Stimulated activated CD8-positive, alpha-beta memory T cell treated with anti-CD3 and anti-CD28 coated beads, Interleukin-2, amount 100 ng/mL, for 1 hour (primary cell): ENCODE data around the gene NDUFA6.
A peak's percentile ranks its signal among the peaks of the same experiment; 100 is the strongest.

ENCODE experiments used
- DNase-seq, 2 donors: peaks; one replicate each; pipeline ENCODE4 v3.0.0-alpha.2; 2020; ENCODE audit warnings: low read depth in 2 of 2

NDUFA6 gene

DNA sequence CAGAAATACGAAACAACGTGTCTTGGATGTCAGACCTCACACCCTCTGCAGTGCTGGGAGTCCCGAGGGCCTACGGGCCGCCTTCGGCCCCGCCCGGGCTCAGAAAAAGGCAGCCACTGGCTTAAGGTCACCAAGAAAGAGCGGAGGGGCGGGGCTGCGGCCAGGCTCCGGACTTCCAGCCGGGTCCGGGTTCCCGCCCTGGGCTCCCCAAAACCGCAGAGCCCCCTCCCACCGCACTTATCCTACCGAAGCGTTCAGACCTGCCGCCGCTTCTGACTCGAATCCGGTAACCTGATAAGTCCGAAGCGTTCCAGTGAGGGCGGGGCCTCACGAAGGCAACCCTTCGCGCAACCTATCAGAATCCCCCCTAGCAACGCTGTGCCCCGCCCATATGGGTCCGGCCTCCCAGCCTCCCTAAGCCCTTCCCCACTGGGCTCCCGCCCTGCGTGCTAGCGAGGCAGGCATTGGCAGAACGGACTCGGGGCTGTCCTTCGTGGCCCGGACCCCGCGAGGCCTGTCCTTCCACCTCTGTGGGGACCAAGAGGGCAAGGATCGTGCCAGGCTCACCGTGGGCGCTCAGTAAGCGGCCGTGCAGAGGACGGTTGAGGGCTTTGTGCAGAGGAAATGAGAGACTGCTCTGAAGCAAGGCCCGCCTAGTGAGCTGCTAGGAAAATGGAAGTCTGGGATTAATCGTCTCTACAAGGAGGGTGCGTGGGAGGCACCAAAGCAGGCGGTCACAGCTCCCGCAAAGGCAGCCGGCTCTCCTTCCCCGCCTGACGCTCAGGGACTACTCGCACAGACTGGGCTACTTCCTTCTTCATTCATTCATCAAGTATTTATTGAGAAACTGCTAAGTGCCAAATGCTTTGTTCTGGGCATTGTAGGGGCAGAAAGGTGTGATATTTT is 19.8 kb downstream of the NDUFA6 start, which contains the start of gene NAGA:
Gene NAGA (minus strand): TSS at position 296 of the 906 bp plus-strand sequence. CDS start 515 bp downstream, outside the sequence.
- peak; percentile 69 to 83 for DNase-seq

DNA sequence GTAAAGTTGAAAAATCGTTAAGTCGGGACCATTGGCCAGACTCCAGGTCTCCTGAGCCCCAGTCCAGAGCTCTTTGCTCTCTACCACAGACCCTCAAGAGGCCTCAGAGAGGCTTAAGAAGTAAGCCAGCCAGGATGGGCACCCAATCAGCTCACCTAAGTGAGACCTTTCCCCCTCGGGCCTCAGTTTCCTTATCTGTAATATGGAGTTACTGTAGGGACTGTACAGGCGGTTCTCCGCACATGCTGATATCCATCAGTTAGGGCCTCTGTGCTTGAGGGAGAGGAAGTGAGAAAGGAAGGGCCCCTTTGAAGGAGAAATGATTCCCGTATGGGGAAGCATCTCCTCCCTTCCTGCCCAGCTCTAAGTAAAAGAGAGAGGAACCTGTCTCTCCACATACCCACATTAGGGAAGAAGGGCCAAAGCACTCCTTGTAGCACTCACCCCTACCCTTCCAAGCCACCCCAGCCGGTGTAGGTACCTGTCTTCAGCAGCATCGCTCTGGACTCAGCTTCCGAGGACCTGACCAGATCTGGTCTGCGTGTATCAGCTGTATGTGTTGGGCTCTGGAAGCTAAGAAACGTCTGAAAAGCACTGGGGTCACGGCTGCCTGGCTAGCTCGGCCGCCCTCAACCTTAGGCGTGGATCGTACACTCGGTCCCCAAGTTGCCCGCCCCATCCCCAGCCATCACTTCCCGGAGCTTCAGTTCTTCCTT is 20.6 kb downstream of the NDUFA6 start:
- DNase-seq, result no peak

DNA sequence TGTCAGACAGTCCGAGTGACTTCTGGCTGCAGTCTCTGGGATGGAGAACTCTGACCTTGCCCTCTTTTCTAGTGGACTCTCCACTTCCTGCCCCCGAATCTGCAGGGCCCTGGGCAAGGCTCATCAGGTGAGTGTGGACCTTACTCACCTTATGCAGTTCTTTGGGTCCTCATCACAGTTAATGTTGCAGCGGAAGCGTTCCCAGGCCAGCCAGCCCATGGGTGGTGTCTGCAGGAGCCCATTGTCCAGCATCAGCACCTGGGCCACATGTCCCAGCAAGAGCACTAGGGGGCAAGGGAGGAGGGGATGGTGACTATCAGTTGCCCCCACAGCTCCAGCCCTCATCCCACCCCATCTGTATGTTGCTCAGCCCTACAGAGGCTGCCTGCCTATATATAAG is 22.3 kb downstream of the NDUFA6 start:
- DNase-seq, result no peak

DNA sequence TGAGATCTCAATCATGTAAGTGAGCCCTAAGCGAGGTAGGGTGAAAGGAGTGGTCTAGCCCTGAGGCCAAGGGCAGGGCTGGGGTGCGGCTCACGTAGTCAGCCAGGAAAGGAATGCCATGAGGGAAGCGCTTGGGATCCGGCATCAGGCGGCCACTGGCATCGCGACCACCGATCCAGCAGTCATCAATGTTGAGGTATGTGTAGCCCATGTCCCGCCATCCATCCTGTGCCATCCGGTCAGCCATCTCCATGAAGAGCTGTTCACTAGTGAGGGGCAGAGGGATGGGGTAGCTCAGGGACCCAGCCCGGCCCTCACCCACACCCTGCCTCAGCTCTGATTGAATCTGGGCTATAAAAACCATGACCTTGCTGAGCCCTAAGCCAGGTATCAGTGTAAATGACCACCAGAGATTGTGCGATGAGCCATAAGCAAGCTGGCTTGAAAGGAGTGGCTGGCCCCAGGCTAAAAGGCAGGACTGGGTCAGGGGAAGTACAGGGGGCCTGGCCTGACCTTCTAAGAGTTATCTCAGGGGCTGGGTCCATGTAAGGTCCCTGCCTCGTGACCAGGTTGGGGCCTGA is 22.8 kb downstream of the NDUFA6 start:
- no peak for DNase-seq

DNA sequence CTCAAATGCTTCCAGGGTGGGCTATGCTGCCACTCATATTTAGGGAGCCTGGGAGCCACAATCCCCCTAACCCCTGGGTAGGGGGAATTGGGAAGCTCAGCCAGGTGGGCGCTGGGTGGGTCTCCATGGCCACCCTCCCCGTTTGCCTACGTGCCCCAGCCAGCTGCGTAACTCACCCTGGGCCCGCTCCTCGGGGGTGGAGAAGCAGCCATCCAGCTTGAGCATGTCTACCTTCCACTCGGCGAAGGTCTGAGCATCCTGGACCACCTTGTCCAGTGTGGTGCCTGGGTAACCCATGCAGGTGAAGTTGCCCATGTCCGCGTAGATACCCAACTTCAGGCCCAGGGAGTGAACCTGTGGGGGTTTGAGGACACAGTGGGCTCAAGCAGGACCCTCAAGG is 23.6 kb downstream of the NDUFA6 start:
- no peak for DNase-seq

DNA sequence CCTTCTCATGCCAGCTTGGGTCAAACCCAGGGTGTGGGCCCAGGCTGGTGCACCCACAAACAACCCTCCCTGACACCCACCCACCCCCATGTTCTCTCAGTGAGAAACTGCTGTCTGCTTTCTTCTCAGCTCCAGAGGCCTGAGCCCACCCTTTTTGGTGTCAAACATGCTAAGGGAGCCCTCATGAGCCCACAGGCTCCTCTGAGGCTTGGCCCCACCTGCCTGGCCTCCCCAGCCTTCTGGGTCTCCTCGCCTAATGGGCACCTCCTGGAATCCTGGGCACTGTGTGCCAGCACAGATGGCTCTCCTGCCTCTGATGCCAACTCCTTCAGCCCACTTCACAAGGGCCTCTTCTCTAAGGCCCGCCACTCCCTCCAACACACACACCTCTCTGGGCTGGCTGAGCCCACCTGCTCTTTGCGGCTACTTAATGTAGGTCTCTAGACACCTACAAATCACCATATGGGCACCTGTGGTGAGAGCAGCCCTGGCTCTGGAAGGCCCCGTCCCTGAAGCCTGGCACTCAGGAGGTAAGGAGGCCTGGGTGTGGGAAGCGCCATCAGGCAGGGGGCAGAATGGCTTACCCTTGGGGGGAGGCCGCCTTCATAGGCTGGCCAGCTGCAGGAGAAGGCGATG is 24.3 kb downstream of the NDUFA6 start:
- DNase-seq, result no peak

DNA sequence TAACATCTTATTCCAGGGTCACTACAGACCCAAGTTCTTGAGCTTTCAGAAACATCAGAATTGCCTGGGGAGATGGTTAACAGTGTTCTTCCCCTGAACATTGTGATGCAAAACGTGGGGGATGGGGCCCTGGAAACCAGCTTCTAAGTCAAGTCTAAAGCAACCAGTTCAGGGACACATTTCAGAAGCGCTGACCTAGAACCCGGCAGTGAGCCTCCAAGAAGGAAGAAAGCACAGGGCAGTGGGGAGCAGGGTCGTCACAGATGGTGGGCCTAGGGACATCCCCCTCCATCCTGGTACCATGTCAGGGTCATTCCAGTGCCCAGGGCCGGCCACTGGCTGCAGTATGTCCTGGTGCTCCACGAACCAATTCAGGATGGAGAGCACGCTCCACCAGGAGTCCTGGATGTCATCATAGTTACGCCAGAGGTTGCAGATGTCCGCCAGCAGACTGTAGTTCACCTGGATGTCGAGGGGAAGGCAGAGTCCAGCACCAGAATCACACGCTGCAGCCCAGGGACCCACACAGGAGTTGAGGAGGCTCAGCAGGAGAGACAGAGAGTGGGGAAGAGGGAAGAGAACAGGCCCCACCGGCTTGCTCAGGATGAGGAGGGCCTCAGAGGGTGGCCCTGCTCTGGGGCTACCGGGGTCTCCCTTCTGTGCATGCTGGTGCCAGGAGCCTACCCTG is 25.0 kb downstream of the NDUFA6 start:
- DNase-seq, result no peak

DNA sequence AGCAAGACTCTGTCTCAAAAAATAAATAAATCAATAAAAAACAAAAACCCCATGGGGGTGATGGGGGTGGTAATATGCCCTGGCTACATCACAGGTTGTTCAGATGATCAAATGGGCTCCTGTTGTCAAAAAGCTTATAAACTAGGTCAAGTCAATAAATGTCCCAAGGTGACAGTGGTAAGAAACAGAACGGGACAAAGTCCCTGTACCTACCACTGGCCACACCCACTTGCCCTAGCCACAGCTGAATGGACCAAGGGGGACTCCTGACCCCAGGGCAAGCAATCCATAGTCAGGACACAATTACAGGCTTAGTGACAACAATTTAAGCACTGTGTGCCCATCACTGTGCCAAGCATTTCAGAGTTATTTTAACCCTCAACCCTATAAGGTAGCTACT is 25.9 kb downstream of the NDUFA6 start:
- no peak for DNase-seq

DNA sequence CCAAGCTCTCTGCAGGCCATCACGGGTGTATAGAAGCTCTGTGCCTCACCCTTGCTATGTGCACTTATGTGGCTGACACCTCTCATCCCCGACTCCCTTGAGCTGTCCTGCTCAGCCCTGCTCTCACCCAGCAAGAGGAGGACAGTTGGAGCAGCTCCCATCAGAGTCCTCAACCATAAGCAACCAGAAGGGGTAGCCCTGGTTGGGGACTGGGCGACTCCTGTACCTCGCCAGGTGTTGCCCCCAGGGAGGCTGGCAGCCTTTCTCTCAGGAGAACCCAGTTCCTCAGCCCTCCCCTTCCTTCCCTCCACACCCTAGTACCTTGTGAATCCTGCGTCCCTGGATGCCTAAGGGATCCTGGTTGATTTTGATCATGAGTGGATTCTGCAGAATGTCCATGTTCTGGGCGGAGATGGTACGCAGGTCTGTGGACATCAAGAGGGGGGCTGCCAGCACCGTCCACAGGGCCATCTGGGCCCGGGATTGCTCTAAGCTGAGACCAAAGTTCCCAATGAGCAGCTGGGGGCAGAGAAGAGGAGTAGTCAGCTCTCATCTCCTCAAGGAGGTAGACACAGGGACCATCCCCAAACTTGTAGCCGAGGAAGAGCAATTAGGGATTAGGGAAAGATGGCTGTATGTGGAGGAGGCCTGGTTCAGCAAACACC is 27.9 kb downstream of the NDUFA6 start:
- DNase-seq, result no peak

DNA sequence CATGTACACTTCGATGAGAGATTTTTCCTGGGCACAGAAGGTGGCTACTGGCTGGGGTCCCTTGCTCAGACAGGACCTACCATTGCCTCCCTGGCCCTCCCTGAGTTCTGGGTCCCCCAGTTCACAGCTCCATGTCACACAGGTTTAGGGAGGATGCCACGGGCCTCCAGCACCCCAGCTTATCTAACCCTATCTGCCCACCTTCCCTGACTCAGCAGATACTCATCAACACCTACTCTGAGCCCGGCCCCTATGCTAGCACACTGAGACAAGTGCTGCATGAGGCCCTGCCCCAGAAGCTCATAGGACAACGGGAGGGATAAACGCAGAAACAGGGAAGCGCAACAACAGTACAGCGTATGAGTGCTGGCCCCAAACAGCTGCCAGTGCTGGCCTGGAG is 29.5 kb downstream of the NDUFA6 start:
- DNase-seq, result no peak

DNA sequence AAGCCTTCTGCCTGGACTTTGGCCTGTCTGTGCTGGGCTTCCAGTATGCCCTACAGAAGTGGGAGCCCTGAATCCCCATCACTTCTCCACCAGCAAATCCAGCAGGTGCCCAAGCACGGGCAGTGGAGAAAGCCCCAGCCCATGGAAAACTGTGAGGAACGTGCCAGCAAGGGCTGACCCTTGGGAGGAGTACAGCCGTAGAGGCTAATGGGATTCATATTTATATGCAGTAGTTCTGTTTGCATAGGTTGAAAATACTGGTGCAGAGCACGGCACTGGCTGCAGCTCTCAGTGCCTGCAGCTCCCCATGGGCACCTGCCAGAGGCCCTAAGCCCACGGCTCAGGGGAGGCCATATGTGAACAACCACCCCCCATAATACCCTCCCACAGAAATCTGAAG is 30.1 kb downstream of the NDUFA6 start:
- no peak for DNase-seq

DNA sequence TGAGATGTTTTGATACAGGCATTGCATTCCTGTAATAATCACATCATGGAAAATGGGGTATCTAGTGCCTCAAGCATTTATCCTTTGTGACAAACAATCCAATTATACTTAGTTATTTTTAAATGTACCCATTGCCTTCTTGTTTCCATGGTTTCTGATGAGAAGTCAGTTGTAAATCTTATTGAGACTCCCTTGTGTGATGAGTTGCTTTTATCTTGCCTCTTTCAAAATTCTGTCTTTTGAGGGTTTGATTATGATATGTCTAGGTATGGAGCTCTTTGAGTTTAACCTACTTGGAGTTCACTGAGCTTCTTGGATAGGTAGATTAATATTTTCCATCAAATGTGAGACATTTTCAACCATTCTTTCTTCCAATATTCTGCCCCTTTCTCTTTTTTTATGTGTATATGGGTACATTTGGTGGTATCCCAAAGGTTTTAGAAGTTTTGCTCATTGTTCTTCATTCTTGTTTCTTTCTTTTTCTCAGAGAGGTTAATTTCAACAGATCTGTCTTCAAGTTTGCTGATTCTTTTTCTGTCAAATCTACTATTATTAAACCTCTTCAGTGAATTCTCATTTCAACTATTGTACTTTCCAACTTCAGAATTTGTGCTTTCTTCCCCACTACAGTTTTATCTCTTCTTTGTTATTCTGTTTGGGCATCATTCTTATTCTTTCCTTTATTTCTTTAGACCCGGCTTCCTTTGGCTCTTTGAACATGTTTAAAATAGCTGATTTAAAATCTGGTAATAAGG is 33.6 kb downstream of the NDUFA6 start:
- DNase-seq, result no peak

DNA sequence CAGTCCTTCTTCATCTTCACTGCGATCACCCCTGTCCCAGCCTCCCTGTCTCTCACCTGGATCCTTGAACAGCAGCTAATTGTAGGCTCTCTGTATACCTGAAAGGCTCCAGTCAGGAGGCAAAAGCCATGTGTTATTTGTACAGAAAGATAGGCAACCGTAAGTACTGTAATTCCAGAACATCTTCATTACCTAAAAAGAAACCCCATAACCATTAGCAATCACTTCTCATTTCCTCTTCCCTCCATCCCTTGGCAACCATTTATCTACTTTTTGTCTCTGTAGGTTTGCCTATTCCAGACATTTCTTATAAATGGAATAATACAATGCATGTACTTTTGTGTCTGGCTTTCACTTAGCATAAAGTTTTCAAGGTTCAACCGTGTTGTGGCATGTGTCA is 37.8 kb downstream of the NDUFA6 start:
- no peak for DNase-seq

DNA sequence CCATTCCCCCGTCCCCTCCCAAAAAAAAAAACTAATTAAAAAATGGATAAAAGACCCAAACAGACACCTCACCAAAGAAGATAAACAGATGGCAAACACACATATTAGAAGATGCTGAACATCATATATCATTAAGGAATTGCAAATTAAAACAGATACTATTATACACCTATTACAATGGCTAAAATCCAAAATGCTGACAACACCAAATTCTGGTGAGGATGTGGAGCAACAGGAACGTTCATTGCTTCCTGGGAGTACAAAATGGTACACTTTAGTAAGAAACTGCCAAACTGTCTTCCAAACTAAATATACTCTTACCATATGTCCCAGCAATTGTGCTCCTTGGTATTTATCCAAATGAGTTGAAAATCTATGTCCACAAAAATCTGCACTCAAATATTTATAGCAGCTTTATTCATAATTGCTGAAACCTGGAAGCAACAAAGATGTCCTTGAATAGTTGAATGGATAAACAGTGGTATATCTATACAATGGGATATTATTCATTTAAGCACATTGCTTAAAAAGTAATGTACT is 39.9 kb downstream of the NDUFA6 start:
- no peak for DNase-seq

DNA sequence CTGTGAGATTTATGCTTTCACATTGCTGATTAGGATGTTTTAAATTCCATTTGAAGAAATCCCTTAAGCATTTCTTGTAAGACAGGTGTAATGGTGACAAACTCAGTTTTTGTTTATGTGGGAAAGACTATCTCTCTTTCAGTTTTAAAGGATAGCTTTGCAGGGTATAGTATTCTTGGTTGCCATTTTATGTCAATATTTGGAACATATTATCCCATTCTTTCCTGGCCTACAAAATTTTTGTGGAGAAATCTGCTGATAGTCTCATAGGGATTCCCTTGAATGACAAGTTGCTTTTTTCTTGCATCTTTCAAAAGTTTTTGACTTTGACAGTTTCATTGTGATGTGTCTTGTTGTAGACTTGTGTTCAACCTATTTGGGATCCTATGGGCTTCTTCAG is 48.8 kb downstream of the NDUFA6 start:
- DNase-seq, result no peak

DNA sequence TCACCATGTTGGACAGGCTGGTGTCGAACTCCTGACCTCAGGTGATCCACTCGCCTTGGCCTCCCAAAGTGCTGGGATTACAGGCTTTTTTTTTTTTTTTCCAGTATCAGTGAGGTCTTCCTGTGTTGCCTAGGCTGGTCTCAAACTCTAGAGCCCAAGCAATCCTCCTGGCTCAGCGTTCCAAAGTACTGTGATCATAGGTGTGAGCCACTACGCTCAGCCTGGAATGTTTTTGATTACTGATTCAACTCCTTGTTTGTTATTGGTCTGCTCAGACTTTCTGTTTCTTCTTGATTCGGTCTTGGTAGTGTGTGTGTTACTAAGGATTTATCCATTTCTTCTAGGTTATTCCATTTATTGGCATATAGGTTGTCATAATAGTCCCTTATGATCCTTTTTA is 51.3 kb downstream of the NDUFA6 start:
- DNase-seq, result no peak
